ENCODE measurements around the gene SORBS1. TPM values are rescaled to one million over a fixed set of nuclear protein-coding genes. Genes with fewer than 3 reads are reported as not detected.

The SORBS1 gene
- total RNA-seq, 2 experiments from 2014 or later: 0.57 to 3.1 TPM

DNA sequence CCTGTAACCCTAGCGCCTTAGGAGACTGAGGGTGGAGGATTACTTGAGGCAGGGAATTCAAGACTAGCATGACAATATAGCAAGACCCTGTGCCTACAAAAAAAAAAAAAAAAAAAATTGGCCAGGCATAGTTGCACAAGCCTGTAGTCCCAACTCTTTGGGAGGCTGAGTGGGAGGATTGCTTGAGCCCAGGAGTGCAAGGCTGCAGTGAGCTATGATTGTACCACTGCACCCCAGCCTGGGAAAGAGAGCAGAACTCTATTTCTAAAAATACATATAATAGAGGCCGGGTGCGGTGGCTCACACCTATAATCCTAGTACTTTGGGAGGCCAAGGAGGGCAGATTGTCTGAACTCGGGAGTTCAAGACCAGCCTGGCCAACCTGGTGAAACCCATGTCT, 10.2 kb upstream of the SORBS1 start:
- Histone ChIP-seq H3K9me2 (ENCODE audit: insufficient read depth, low read length) (no peaks in the 10 kb centered on the region), H3K79me2 (ENCODE audit: insufficient read depth, low read depth, low read length) (no peaks in the 10 kb centered on the region)

DNA sequence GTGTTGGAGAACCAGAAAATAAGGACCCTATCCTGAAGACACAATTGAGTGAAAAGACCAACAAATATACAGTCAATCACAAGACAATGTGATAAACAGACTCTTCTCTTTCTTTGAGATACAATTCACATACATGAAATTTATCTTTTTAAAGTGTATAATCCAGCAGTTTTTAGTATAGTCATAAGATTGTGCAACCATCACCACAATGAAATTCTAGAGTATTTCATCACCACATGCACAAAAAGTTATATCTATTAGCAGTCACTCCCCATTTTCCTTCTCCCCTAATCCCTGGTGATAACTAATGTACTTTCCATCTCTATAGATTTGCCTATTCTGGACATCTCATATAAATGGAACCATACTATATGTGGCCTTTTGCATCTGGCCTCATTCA, 8.2 kb upstream of the SORBS1 start:
- ChIA-PET CTCF (ENCODE audit: unreplicated experiment) (no interaction called here), POLR2A (no interaction called here)
- H3K27ac ChIP-seq (ENCODE audit: low read depth, low read length, poor library complexity, severe bottlenecking): no peak overlapping the region
- H2AFZ ChIP-seq (ENCODE audit: low read length): no peak overlapping the region
- H3K4me1 ChIP-seq (ENCODE audit: insufficient read depth, low read length, poor library complexity, severe bottlenecking): no peaks in the 10 kb centered on the region
- no peaks in the 10 kb centered on the region for H3K36me3 ChIP-seq (ENCODE audit: insufficient read depth, low read length)
- no peaks in the 10 kb centered on the region for H3K9me3 ChIP-seq (ENCODE audit: low read length)
- intact Hi-C loops (cut with micrococcal nuclease; ENCODE audit: unreplicated experiment): no loop called here
- no peak overlapping the region for H3K4me2 ChIP-seq (ENCODE audit: low read length)
- no peak for DNase-seq (ENCODE audit: low spot score)
- H3K9me2 ChIP-seq (ENCODE audit: insufficient read depth, low read length): no peaks in the 10 kb centered on the region
- no TSS peak for BruUV-seq (replicated peaks)
- no peaks in the 10 kb centered on the region for H3K79me2 ChIP-seq (ENCODE audit: insufficient read depth, low read depth, low read length)
- TF ChIP-seq, protein P1, sequence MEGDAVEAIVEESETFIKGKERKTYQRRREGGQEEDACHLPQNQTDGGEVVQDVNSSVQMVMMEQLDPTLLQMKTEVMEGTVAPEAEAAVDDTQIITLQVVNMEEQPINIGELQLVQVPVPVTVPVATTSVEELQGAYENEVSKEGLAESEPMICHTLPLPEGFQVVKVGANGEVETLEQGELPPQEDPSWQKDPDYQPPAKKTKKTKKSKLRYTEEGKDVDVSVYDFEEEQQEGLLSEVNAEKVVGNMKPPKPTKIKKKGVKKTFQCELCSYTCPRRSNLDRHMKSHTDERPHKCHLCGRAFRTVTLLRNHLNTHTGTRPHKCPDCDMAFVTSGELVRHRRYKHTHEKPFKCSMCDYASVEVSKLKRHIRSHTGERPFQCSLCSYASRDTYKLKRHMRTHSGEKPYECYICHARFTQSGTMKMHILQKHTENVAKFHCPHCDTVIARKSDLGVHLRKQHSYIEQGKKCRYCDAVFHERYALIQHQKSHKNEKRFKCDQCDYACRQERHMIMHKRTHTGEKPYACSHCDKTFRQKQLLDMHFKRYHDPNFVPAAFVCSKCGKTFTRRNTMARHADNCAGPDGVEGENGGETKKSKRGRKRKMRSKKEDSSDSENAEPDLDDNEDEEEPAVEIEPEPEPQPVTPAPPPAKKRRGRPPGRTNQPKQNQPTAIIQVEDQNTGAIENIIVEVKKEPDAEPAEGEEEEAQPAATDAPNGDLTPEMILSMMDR (conservative IDR thresholded peaks at IDR 0.05; ENCODE audit: low read length): no peak
- TF ChIP-seq EZH2phosphoT487 (IDR thresholded peaks at IDR 0.05; ENCODE audit: borderline replicate concordance, low read depth, low read length): no peak
- no peaks in the 10 kb centered on the region for H4K20me1 ChIP-seq (ENCODE audit: insufficient read depth, low read length)
- H3K4me3 ChIP-seq (ENCODE audit: low read depth, low read length, poor library complexity, severe bottlenecking): no peak overlapping the region

More for the DNA sequence above, 10.2 kb upstream of the SORBS1 start:
- no peak overlapping the region for H2AFZ ChIP-seq (ENCODE audit: low read length)
- H3K27ac ChIP-seq (ENCODE audit: low read depth, low read length, poor library complexity, severe bottlenecking): no peak overlapping the region
- intact Hi-C loops (cut with micrococcal nuclease; ENCODE audit: unreplicated experiment): no loop called here
- H3K9me3 ChIP-seq (ENCODE audit: low read length): no peaks in the 10 kb centered on the region
- H3K36me3 ChIP-seq (ENCODE audit: insufficient read depth, low read length): no peaks in the 10 kb centered on the region
- no peak overlapping the region for H3K4me3 ChIP-seq (ENCODE audit: low read depth, low read length, poor library complexity, severe bottlenecking)
- ChIA-PET POLR2A (no interaction called here), CTCF (ENCODE audit: unreplicated experiment) (no interaction called here)
- no TSS peak for BruUV-seq (replicated peaks)
- TF ChIP-seq, protein P1 (conservative IDR thresholded peaks at IDR 0.05; ENCODE audit: low read length): no peak
- no peak for TF ChIP-seq EZH2phosphoT487 (IDR thresholded peaks at IDR 0.05; ENCODE audit: borderline replicate concordance, low read depth, low read length)
- no peaks in the 10 kb centered on the region for H4K20me1 ChIP-seq (ENCODE audit: insufficient read depth, low read length)
- DNase-seq (ENCODE audit: low spot score): no peak
- no peak overlapping the region for H3K4me2 ChIP-seq (ENCODE audit: low read length)
- no peaks in the 10 kb centered on the region for H3K4me1 ChIP-seq (ENCODE audit: insufficient read depth, low read length, poor library complexity, severe bottlenecking)

DNA sequence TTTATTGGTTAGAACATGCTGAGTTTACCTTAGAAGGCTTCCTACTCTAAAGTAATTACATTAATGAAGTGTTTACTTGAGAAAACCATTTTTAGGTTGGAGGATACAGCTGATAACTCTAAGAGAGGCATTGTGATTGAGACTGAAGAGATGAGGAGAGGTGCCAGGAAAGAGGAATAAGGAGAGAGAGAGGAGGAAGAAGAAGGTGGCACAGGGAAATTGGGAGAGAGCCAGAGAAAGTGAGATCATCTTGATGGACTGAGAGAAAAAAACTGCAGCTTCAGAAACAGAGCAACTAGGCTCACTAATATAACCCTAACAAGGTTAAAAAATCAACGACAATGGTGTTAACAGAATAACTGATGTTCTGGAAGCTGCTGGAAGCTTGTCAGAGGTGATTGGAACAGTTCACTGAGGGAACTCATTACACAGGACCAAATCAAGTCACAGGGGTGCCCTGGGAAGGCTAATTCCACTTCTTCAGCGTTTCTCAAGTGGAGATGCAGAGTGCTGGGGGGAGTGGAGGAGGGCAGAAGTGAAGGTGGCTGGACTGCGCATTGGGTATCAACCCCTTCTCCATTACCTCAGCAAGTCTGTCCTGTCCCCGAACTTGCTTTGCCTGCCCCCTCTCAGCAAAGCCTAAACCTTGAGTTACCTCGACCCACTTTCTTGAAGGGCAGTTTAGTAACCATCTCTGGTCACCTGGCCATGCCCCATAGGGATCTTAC, 6.9 kb upstream of the SORBS1 start:
- H4K20me1 ChIP-seq (ENCODE audit: insufficient read depth, low read length): no peaks in the 10 kb centered on the region
- H3K79me2 ChIP-seq (ENCODE audit: insufficient read depth, low read depth, low read length): no peaks in the 10 kb centered on the region
- H2AFZ ChIP-seq (ENCODE audit: low read length): no peak overlapping the region
- H3K4me2 ChIP-seq (ENCODE audit: low read length): no peak overlapping the region
- ChIA-PET POLR2A (interaction anchor here (0.6 kb wide), 1 partner anchor 58 kb away, joined by 3 read pairs; no protein-coding TSS in a partner anchor), CTCF (ENCODE audit: unreplicated experiment) (no interaction called here)
- intact Hi-C loops (cut with micrococcal nuclease; ENCODE audit: unreplicated experiment): no loop called here
- H3K9me2 ChIP-seq (ENCODE audit: insufficient read depth, low read length): no peaks in the 10 kb centered on the region
- TF ChIP-seq EZH2phosphoT487 (IDR thresholded peaks at IDR 0.05; ENCODE audit: borderline replicate concordance, low read depth, low read length): no peak
- TF ChIP-seq, protein P1 (conservative IDR thresholded peaks at IDR 0.05; ENCODE audit: low read length): no peak
- H3K9me3 ChIP-seq (ENCODE audit: low read length): no peaks in the 10 kb centered on the region
- no TSS peak for BruUV-seq (replicated peaks)
- no peak for DNase-seq (ENCODE audit: low spot score)
- no peak overlapping the region for H3K27ac ChIP-seq (ENCODE audit: low read depth, low read length, poor library complexity, severe bottlenecking)
- H3K4me3 ChIP-seq (ENCODE audit: low read depth, low read length, poor library complexity, severe bottlenecking): no peak overlapping the region
- no peaks in the 10 kb centered on the region for H3K36me3 ChIP-seq (ENCODE audit: insufficient read depth, low read length)
- H3K4me1 ChIP-seq (ENCODE audit: insufficient read depth, low read length, poor library complexity, severe bottlenecking): no peaks in the 10 kb centered on the region
